Caco-2 (cell line): ENCODE results near the gene ZNF205. TPM values are rescaled to one million over a fixed set of nuclear protein-coding genes. Genes with fewer than 3 reads are reported as not detected.

Experiments used
- BruUV-seq: library from RNA; stranded (reverse); fragments of 400-500 nt; replicated peaks from 2 replicates; lab custom pipeline; 2021; lab: Mats Ljungman, UMichigan
- CTCF ChIA-PET: fragments of 300-600 bp; sonication (Branson Sonifier 250); formaldehyde crosslinking; loops from one replicate; lab custom pipeline; 2022; ENCODE audit warnings: antibody characterized with exemption; lab: Charles Lee
- POLR2A ChIA-PET: fragments of 300-600 bp; sonication (Branson Sonifier 250); formaldehyde crosslinking; loops from one replicate; lab custom pipeline; 2022; ENCODE audit warnings: antibody characterized with exemption; lab: Charles Lee
- DNase-seq, 2 experiments: peaks; one replicate each; pipeline versions ENCODE4 v3.0.0 to v3.0.0-alpha.2; 2020 to 2022
- H3K27me3 ChIP-seq: replicated peaks from 2 replicates; pipeline ENCODE4 v1.6.0; 2011; ENCODE audit warnings: low read length; ENCODE audit not compliant: control insufficient read depth, insufficient read depth
- H3K36me3 ChIP-seq: 2 replicates; pipeline ENCODE4 v1.5.1; 2011; ENCODE audit warnings: low read length; ENCODE audit not compliant: control insufficient read depth, insufficient read depth
- H3K4me1 ChIP-seq: fragments of 250-450 bp; sonication (Bioruptor Pico); 2 replicates; pipeline ENCODE4 v1.5.1; 2020; ENCODE audit warnings: mild to moderate bottlenecking
- H3K4me3 ChIP-seq: 2 replicates; pipeline ENCODE4 v1.5.1; 2011; ENCODE audit warnings: low read depth, mild to moderate bottlenecking, control low read depth, low read length
- H3K9me3 ChIP-seq: fragments of 250-450 bp; sonication (Bioruptor Pico); 2 replicates; pipeline ENCODE4 v1.5.1; 2020; ENCODE audit warnings: mild to moderate bottlenecking, moderate library complexity
- H3K27ac Mint-ChIP-seq: one replicate; pipeline ENCODE4 v1.8.0; 2022; ENCODE audit warnings: mixed read lengths; ENCODE audit not compliant: unreplicated experiment
- H3K27me3 Mint-ChIP-seq: one replicate; pipeline ENCODE4 v1.8.0; 2022; ENCODE audit warnings: mixed read lengths; ENCODE audit not compliant: insufficient read depth, unreplicated experiment
- H3K36me3 Mint-ChIP-seq: one replicate; pipeline ENCODE4 v1.8.0; 2022; ENCODE audit warnings: mild to moderate bottlenecking, mixed read lengths; ENCODE audit not compliant: insufficient read depth, unreplicated experiment
- H3K4me1 Mint-ChIP-seq: one replicate; pipeline ENCODE4 v1.8.0; 2022; ENCODE audit warnings: low read depth, mixed read lengths; ENCODE audit not compliant: unreplicated experiment
- H3K4me3 Mint-ChIP-seq: one replicate; pipeline ENCODE4 v1.8.0; 2022; ENCODE audit warnings: mild to moderate bottlenecking, moderate library complexity, mixed read lengths; ENCODE audit not compliant: unreplicated experiment
- H3K9me3 Mint-ChIP-seq: one replicate; pipeline ENCODE4 v1.8.0; 2022; ENCODE audit warnings: mixed read lengths; ENCODE audit not compliant: unreplicated experiment
- CTCF ChIP-seq, 2 experiments: fragments of 200-600 bp in 1 of 2; IDR thresholded peaks; 1 replicate in 1 of 2; 2 replicates in 1 of 2; pipeline versions ENCODE4 v1.5.1 to v1.8.0; 2011 to 2022; ENCODE audit warnings: antibody characterized with exemption in 1 of 2, control low read depth in 1 of 2, inconsistent platforms in 1 of 2, low read depth in 1 of 2, low read length in 1 of 2, mild to moderate bottlenecking in 1 of 2, moderate library complexity in 1 of 2; ENCODE audit not compliant: insufficient read depth in 1 of 2, severe bottlenecking in 1 of 2, unreplicated experiment in 1 of 2
- intact Hi-C: fragments of 100-400 bp; cut with micrococcal nuclease; formaldehyde crosslinking; loops from one replicate; pipeline ENCODE4 v1.10.0; 2022; ENCODE audit not compliant: unreplicated experiment
- total RNA-seq: library from RNA; stranded (reverse); gene quantifications from 2 replicates; pipeline ENCODE4 v1.2.3, GENCODE V29; 2022

Gene ZNF205
- total RNA-seq, 1 experiment from 2014 or later, result 13.5 TPM

GRCh38 chr16:3119701-3120408 is 7.5 kb downstream of the ZNF205 start:
- intact Hi-C loops, result no loop called here
- Histone ChIP-seq H3K4me1 (peaks cover 4% of the 10 kb centered on the region; the same call in 1 of the 2 replicates), H3K9me3 (no peaks in the 10 kb centered on the region), H3K27me3 (no peaks in the 10 kb centered on the region), H3K36me3 (no peaks in the 10 kb centered on the region), H3K4me3 (no peak overlapping the region)
- Mint-ChIP-seq H3K9me3 (no peaks in the 10 kb centered on the region), H3K4me3 (no peak overlapping the region), H3K4me1 (peaks cover 7% of the 10 kb centered on the region), H3K27ac (no peak overlapping the region), H3K36me3 (peaks cover 30% of the 10 kb centered on the region), H3K27me3 (no peaks in the 10 kb centered on the region)
- TF ChIP-seq CTCF (IDR thresholded peaks at IDR 0.05; ENCODE audit: insufficient read depth in 1 of 2, low read depth in 1 of 2, low read length in 1 of 2, severe bottlenecking in 1 of 2, unreplicated experiment in 1 of 2), result no peak
- ChIA-PET POLR2A (no interaction called here), CTCF (no interaction called here)
- no peak for DNase-seq
- TSS peak; percentile 12 for BruUV-seq

GRCh38 chr16:3120435-3120834 is 8.0 kb downstream of the ZNF205 start:
- BruUV-seq, result no TSS peak
- no peak for TF ChIP-seq CTCF (IDR thresholded peaks at IDR 0.05; ENCODE audit: insufficient read depth in 1 of 2, low read depth in 1 of 2, low read length in 1 of 2, severe bottlenecking in 1 of 2, unreplicated experiment in 1 of 2)
- Mint-ChIP-seq H3K4me1 (peaks cover 11% of the 10 kb centered on the region), H3K27ac (no peak overlapping the region), H3K36me3 (peaks cover 36% of the 10 kb centered on the region), H3K4me3 (no peak overlapping the region), H3K27me3 (no peaks in the 10 kb centered on the region), H3K9me3 (no peaks in the 10 kb centered on the region)
- H3K4me1 ChIP-seq, result peaks cover 4% of the 10 kb centered on the region; the same call in 1 of the 2 replicates
- intact Hi-C loops, result no loop called here
- no peak overlapping the region for H3K4me3 ChIP-seq
- ChIA-PET POLR2A (no interaction called here), CTCF (no interaction called here)
- no peak for DNase-seq
- H3K9me3 ChIP-seq, result no peaks in the 10 kb centered on the region
- no peaks in the 10 kb centered on the region for H3K27me3 ChIP-seq
- H3K36me3 ChIP-seq, result no peaks in the 10 kb centered on the region

GRCh38 chr16:3121851-3122467 is 9.6 kb downstream of the ZNF205 start:
- H3K27me3 Mint-ChIP-seq, result no peaks in the 10 kb centered on the region
- DNase-seq, result no peak
- Histone ChIP-seq H3K4me1 (peaks cover 4% of the 10 kb centered on the region; the same call in 1 of the 2 replicates), H3K36me3 (no peaks in the 10 kb centered on the region), H3K27me3 (no peaks in the 10 kb centered on the region), H3K9me3 (no peaks in the 10 kb centered on the region), H3K4me3 (no peak overlapping the region)
- H3K4me3 Mint-ChIP-seq, result no peak overlapping the region
- ChIA-PET CTCF (interaction anchor here (1.1 kb wide), 1 partner anchor 121 kb away, joined by 5 read pairs; no protein-coding TSS in a partner anchor), POLR2A (no interaction called here)
- H3K9me3 Mint-ChIP-seq, result no peaks in the 10 kb centered on the region
- intact Hi-C loops, result no loop called here
- H3K27ac Mint-ChIP-seq, result no peak overlapping the region
- no peak for TF ChIP-seq CTCF (IDR thresholded peaks at IDR 0.05; ENCODE audit: insufficient read depth in 1 of 2, low read depth in 1 of 2, low read length in 1 of 2, severe bottlenecking in 1 of 2, unreplicated experiment in 1 of 2)
- no TSS peak for BruUV-seq
- peaks cover 44% of the 10 kb centered on the region for H3K36me3 Mint-ChIP-seq
- H3K4me1 Mint-ChIP-seq, result peaks cover 13% of the 10 kb centered on the region
